Measurements from ENCODE around the gene ADPGK.
A peak's percentile ranks its signal among the peaks of the same experiment; 100 is the strongest.
"Not testable (repeated sequence)": the region's sequence is repeated elsewhere in the genome, so short reads cannot be mapped to it uniquely, and the experiment has no call there.

ADPGK gene

GRCh38 chr15:72783640-72784455, at the start of gene ADPGK:
Gene ADPGK, minus strand, starts transcription at chr15:72783758. Its CDS starts 67 bp downstream, at chr15:72783691.
- peak; percentile 92 for DNase-seq

GRCh38 chr15:72827226-72827625, 43.7 kb upstream of the ADPGK start:
- DNase-seq: no peak

GRCh38 chr15:72826611-72827010, 43.1 kb upstream of the ADPGK start:
- DNase-seq: no peak

DNA sequence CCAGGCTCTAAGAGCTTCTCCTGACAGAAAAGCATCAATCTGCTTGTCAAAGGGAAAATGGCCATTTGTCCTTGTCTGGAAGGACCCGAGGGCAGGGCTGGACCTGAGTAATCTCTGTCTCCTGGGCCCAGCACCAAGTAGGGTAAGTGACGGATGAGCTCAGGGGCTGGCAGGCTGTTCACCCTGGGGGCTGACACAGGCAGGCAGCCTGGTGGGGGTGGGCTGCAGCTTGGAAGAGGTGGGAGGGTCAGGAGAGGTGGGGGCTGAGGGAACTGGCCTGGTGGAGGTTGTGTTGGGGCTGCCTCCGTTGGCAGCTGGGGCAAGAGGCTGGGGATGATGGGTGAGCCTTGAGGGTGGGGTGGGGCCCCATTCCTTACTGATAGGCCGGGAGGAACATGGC, 42.3 kb upstream of the ADPGK start:
- DNase-seq: no peak

- no peak for DNase-seq
Observed at GRCh38 chr15:72824781-72825180, 41.2 kb upstream of the ADPGK start.

- DNase-seq: no peak
Observed at GRCh38 chr15:72824112-72824511, 40.6 kb upstream of the ADPGK start.

DNA sequence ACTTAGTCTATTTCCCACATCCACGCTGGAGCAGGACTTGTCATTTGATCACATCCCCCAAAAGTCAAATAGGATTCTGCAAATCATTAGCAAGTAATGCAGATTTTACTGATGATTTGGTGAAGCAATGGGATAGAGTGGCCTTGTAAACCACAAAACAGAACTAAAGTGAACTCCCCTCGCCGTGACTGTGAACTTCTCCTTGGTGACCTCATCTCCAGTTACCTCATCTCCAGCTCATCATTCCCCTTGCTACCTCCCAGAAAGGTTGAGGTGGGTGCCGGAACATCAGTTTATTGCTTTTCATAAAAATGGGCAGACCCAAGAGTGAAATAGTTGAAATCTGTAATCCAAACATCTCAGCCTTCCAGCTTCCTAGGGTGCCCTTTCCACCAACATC, 36.7 kb upstream of the ADPGK start:
- DNase-seq: no peak

GRCh38 chr15:72818632-72819031, 35.1 kb upstream of the ADPGK start:
- no peak for DNase-seq

- no peak for DNase-seq
Observed at GRCh38 chr15:72813345-72814004, 29.9 kb upstream of the ADPGK start.

GRCh38 chr15:72809329-72809728, 25.8 kb upstream of the ADPGK start:
- DNase-seq: no peak

DNA sequence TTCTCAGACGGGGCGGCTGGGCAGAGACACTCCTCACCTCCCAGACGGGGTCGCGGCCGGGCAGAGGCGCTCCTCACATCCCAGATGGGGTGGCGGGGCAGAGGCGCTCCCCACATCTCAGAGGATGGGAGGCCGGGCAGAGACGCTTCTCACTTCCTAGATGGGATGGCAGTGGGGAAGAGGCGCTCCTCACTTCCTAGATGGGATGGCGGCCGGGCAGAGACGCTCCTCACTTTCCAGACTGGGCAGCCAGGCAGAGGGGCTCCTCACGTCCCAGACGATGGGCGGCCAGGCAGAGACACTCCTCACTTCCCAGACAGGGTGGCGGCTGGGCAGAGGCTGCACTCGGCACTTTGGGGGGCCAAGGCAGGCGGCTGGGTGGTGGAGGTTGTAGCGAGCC, 23.8 kb upstream of the ADPGK start:
- not testable (repeated sequence) for DNase-seq

GRCh38 chr15:72803006-72803405, 19.4 kb upstream of the ADPGK start:
- DNase-seq: no peak

DNA sequence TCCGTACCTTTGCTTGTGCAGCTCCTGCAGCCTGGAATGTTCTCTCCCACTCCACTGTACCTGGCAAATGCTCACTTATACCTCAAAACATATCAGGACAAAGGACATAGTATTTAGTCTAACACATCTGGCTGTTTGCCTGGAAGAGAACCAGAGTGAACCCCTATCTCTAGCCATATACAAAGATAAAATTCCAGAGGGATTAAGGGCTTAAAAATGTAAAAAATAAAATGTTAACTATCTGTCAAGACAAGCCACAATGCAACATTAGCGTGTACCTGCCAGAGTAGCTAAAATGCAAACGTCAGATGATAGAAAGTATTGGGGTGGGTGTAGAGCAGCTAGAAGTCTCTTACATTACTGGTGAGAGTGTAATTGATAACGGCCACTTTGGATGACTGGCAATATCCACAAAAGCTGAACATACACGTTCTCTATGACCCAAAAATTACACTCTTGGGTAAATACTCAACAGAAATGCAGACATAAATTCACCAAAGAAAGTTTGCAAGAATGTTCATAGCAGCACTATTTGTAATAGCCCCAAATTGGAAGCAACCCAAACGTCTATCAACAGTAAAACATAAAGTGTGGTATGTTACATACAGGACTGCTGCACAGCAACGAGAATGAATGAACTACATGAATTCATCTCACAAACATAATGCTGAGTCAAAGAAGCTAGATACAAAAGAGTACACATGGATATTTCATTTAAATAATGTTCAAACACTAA, 18.2 kb upstream of the ADPGK start:
- no peak for DNase-seq

GRCh38 chr15:72800833-72801481, 17.4 kb upstream of the ADPGK start:
- no peak for DNase-seq

DNA sequence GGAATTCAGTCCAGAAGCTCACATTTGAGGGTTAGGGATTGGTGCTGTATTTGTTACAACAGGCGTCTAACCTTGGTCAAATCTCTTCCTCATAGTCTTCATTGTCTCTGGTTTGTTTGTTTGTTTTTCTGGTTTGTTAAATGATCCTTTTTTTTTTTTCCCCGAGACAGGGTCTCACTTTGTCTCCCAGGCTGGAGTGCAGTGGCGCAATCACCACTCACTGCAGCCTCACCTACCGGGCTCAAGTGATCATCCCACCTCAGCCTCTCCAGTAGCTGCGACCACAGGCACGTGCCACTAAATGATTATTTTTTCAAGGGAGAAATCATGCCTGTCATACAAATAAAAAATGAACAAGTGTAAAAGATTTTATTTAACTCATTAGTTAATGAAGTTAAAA, 14.3 kb upstream of the ADPGK start:
- no peak for DNase-seq

DNA sequence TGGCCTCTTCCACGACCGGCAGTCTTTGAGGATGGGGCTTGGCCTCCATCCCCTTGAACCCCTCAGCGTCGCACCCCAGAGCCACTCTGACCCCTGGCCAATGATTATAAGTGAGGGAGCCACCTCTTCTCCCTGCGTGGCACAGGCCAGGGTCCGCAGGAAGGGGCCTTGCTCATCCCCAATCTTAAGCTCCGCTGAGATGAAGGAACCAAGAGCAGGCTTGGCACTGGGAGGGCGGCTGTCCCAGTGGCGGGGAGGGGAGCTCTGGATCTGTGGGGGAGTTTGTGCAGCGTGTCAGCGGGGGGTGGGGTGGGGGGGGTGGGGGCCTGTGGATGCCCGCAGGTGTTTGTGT, 13.8 kb upstream of the ADPGK start:
- no peak for DNase-seq

- DNase-seq: peak; percentile 58
Observed at GRCh38 chr15:72796515-72797337, 13.2 kb upstream of the ADPGK start.

GRCh38 chr15:72796210-72796514, 12.6 kb upstream of the ADPGK start:
- DNase-seq: no peak

- no peak for DNase-seq
Observed at GRCh38 chr15:72793766-72794660, 10.5 kb upstream of the ADPGK start.

- DNase-seq: no peak
Observed at GRCh38 chr15:72792431-72792830, 8.9 kb upstream of the ADPGK start.

DNA sequence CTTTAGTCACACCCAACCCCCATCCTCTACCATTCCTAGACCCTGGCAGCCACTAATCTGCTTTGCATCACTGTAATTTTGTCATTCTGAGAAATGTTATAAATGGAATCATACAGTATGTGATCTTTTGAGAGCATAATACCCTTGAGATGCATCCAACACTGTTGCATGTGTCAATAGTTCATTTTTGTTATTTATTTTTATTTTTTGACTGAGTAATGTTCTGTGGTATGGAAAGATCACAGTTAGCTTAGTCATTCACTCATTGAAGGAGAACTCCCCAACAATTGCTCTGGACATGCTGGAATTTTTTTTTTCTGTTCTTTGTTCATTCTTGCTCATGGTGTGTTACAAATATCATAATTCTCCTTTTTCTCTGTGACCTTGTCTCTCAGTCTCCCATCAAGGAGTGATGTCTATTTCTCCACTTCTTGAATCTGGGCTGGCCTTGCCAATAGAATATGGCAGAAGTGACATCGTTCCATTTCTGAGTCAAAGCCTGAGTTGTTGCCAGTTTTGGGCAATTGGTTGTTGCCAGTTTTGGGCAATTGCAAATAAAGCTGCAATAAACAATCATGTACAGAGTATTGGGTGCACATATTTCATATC, 6.8 kb upstream of the ADPGK start:
- no peak for DNase-seq
